Endothelial cell of umbilical vein (primary cell): ENCODE results near the gene RELL2. TPM values are rescaled to one million over a fixed set of nuclear protein-coding genes. Genes with fewer than 3 reads are reported as not detected.

Experiments
- BruUV-seq: library from RNA; stranded (reverse); fragments of 400-500 nt; replicated peaks from 2 replicates; lab custom pipeline; 2021; lab: Mats Ljungman, UMichigan
- CTCF ChIA-PET: fragments of 300-600, 350-600 bp; sonication (Branson Sonifier 250); formaldehyde crosslinking; loops from one replicate; lab custom pipeline; 2021; ENCODE audit warnings: antibody characterized with exemption, inconsistent platforms; lab: Charles Lee
- POLR2A ChIA-PET: fragments of 300-600, 350-600 bp; sonication (Branson Sonifier 250); formaldehyde crosslinking; loops from one replicate; lab custom pipeline; 2021; ENCODE audit warnings: antibody characterized with exemption, inconsistent platforms; lab: Charles Lee
- DNase-seq: peaks from one replicate; pipeline ENCODE4 v3.0.0-alpha.2; 2011; ENCODE audit warnings: low read depth, low spot score
- FAIRE-seq: peaks from 2 replicates; lab custom pipeline; 2011; peaks lifted over from hg19 to GRCh38; lab: Jason Lieb, UNC
- H2AFZ ChIP-seq: 2 replicates; pipeline ENCODE4 v1.6.0; 2012; ENCODE audit warnings: low read depth, low read length, control low read depth, inconsistent platforms
- H3K27ac ChIP-seq: 2 replicates; pipeline ENCODE4 v1.5.1; 2011; ENCODE audit warnings: low read depth, mild to moderate bottlenecking, control low read depth, low read length, moderate library complexity; ENCODE audit not compliant: insufficient read depth
- H3K27me3 ChIP-seq, 2 experiments: 2 replicates each; pipeline versions ENCODE4 v1.6.0 to v1.6.1; 2011; ENCODE audit warnings: low read length in 2 of 2, mixed read lengths in 1 of 2; ENCODE audit not compliant: control insufficient read depth in 2 of 2, insufficient read depth in 2 of 2
- H3K36me3 ChIP-seq, 2 experiments: 2 replicates in 1 of 2; 3 replicates in 1 of 2; pipeline ENCODE4 v1.5.1; 2011; ENCODE audit warnings: low read length in 2 of 2, mild to moderate bottlenecking in 1 of 2, moderate library complexity in 1 of 2; ENCODE audit not compliant: control insufficient read depth in 2 of 2, insufficient read depth in 2 of 2; ENCODE audit errors: extremely low read depth in 1 of 2
- H3K4me1 ChIP-seq: 3 replicates; pipeline ENCODE4 v1.5.1; 2011; ENCODE audit warnings: mild to moderate bottlenecking, low read length; ENCODE audit not compliant: control insufficient read depth, insufficient read depth; ENCODE audit errors: extremely low read depth
- H3K4me2 ChIP-seq: 2 replicates; pipeline ENCODE4 v1.6.1; 2011; ENCODE audit warnings: low read length, control low read depth, mixed read lengths; ENCODE audit not compliant: insufficient read depth
- H3K4me3 ChIP-seq, 3 experiments: fragments of 200-600 bp in 1 of 3; sonication (generic), shearing (Covaris generic) in 1 of 3; replicated peaks in 1 of 3; 2 replicates each; pipeline ENCODE4 v1.5.1; 2011 to 2016; ENCODE audit warnings: control low read depth in 3 of 3, low read length in 3 of 3, mild to moderate bottlenecking in 2 of 3, inconsistent platforms in 1 of 3, low read depth in 1 of 3, moderate library complexity in 1 of 3; ENCODE audit not compliant: insufficient read depth in 1 of 3
- H3K79me2 ChIP-seq: 2 replicates; pipeline ENCODE4 v1.6.0; 2012; ENCODE audit warnings: low read length, inconsistent platforms; ENCODE audit not compliant: control insufficient read depth, insufficient read depth
- H3K9ac ChIP-seq: replicated peaks from 2 replicates; pipeline ENCODE3; 2011; ENCODE audit warnings: low read length, control low read depth; ENCODE audit not compliant: insufficient read depth; ENCODE audit errors: extremely low read depth
- H3K9me1 ChIP-seq: replicated peaks from 3 replicates; pipeline ENCODE4 v1.6.0; 2011; ENCODE audit warnings: mild to moderate bottlenecking, low read length; ENCODE audit not compliant: control insufficient read depth, insufficient read depth; ENCODE audit errors: extremely low read depth
- H3K9me3 ChIP-seq: replicated peaks from 2 replicates; pipeline ENCODE4 v1.5.1; 2012; ENCODE audit warnings: low read length, inconsistent platforms; ENCODE audit not compliant: control insufficient read depth, insufficient read depth
- H4K20me1 ChIP-seq: replicated peaks from 2 replicates; pipeline ENCODE3; 2011; ENCODE audit warnings: mild to moderate bottlenecking, low read length; ENCODE audit not compliant: control insufficient read depth, insufficient read depth; ENCODE audit errors: extremely low read depth
- CTCF ChIP-seq, 2 donors: IDR thresholded peaks; 1 replicate in 1 of 2; 2 replicates in 1 of 2; pipeline ENCODE4 v1.5.1; 2011; ENCODE audit warnings: low read length in 2 of 2, mild to moderate bottlenecking in 2 of 2, moderate library complexity in 2 of 2, control low read depth in 1 of 2, inconsistent platforms in 1 of 2, low read depth in 1 of 2; ENCODE audit not compliant: insufficient read depth in 1 of 2; ENCODE audit errors: extremely low read depth in 1 of 2
- EZH2 ChIP-seq: IDR thresholded peaks from 2 replicates; pipeline ENCODE4 v1.6.1; 2012; ENCODE audit warnings: borderline replicate concordance, low read depth, mild to moderate bottlenecking, moderate library complexity, low read length, inconsistent platforms; ENCODE audit not compliant: severe bottlenecking
- FOS ChIP-seq: IDR thresholded peaks from 2 replicates; pipeline ENCODE4 v1.6.1; 2011; ENCODE audit warnings: mild to moderate bottlenecking, low read length, moderate library complexity, borderline replicate concordance; ENCODE audit not compliant: insufficient read depth
- GATA2 ChIP-seq: IDR thresholded peaks from 2 replicates; pipeline ENCODE4 v1.7.0; 2011; ENCODE audit warnings: low read depth, mild to moderate bottlenecking, moderate library complexity, mixed read lengths, low read length; ENCODE audit not compliant: insufficient read length, insufficient read depth
- JUN ChIP-seq: IDR thresholded peaks from 2 replicates; pipeline ENCODE4 v1.6.1; 2011; ENCODE audit warnings: borderline replicate concordance, low read depth; ENCODE audit not compliant: insufficient read length, insufficient read depth
- MYC ChIP-seq: IDR thresholded peaks from one replicate; pipeline ENCODE4 v1.6.1; 2011; ENCODE audit warnings: mild to moderate bottlenecking, low read depth, low read length
- POLR2A ChIP-seq: IDR thresholded peaks from 2 replicates; pipeline ENCODE4 v1.6.1; 2012; ENCODE audit warnings: low read depth, mild to moderate bottlenecking, control low read depth, low read length
- POLR2AphosphoS5 ChIP-seq: IDR thresholded peaks from 2 replicates; pipeline ENCODE4 v1.6.1; 2012; ENCODE audit warnings: low read depth, mild to moderate bottlenecking, control low read depth, low read length, moderate library complexity; ENCODE audit not compliant: insufficient read depth
- dilution Hi-C: fragments of 300-500 bp; cut with MboI; formaldehyde crosslinking; loops from one replicate; pipeline ENCODE4 v1.15.0; 2019; ENCODE audit warnings: low sequenced_read_pairs; ENCODE audit not compliant: extremely low pct_ligation_motif_present
- intact Hi-C: fragments of 100-400 bp; cut with micrococcal nuclease; formaldehyde crosslinking; loops from one replicate; pipeline ENCODE4 v1.10.0; 2022
- polyA plus RNA-seq, 4 experiments: library from polyadenylated mRNA; depleted of rRNA in 3 of 4; stranded (reverse) in 3 of 4; unstranded in 1 of 4; fragments of >200 nt; gene quantifications; 2 replicates each; pipeline versions ENCODE4 v1.2.1 to v1.2.3, GENCODE V29; 2011 to 2012; ENCODE audit warnings: missing spikeins in 1 of 4
- small RNA-seq: library from RNA; depleted of rRNA; stranded (forward); fragments of <200 nt; gene quantifications from one replicate; pipeline ENCODE3, GENCODE V24; 2012; ENCODE audit warnings: low replicate concordance, low read depth; ENCODE audit not compliant: insufficient read depth, insufficient read length
- total RNA-seq: library from RNA; stranded (reverse); gene quantifications from 2 replicates; pipeline ENCODE4 v1.2.3, GENCODE V29; 2021
- TF ChIP-seq, protein P1 (sequence below): IDR thresholded peaks from 2 replicates; pipeline ENCODE4 v1.6.1; 2011; ENCODE audit not compliant: insufficient read depth, insufficient read length

The RELL2 gene
- total and polyA plus RNA-seq, 2 donors (not counting 3 experiments of a cell fraction or from before 2014, with no cell fraction given), result 3.4 to 3.6 TPM

DNA sequence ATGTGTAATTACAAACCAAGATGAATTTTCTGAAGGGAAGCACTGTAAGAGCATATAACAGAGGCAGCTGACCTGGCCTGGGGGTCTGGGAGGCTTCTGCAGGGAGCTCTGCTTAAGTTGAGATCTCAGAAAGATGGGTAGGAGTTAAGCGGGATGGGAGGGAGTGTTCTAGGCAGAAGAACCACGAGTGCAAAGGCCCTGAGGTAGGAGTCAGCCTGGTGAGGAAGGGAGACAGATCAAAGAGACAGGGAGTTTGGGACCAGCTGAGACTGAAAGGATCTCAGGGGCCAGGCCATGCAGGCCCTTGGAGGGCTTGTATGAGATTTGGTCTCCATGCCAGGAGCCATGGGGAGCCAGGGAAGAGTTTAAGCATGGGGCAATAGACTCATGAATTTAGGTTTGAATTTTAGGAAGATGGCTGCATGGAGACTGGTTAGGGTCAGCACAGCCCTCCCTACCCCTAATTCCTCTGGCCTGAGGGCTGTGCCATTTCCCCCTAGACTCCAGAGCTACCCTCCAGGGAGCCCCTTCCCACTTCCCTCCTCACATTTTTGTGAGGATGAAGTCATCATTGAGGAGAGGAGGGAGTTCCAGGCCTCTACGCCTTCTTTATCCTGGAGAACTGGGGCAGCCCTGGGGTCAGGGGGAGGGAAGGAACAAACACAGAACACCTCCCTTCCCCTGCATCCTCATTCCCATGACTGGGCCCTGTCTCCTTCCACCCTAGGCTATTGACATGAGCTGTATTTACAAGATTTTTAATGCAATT is 50.0 kb downstream of the RELL2 start:
- DNase-seq (peak; percentile 21), FAIRE-seq (peak; percentile 24)
- peaks cover 33% of the 10 kb centered on the region for H3K4me1 ChIP-seq
- no peaks in the 10 kb centered on the region for H3K79me2 ChIP-seq
- ChIA-PET POLR2A (interaction anchor here (0.6 kb wide), 1 partner anchor 401 kb away, joined by 3 read pairs; no protein-coding TSS in a partner anchor), CTCF (interaction anchor here (1.2 to 2.8 kb wide), 4 partner anchors 22 to 274 kb away, joined by 4 to 10 read pairs (median 6); no protein-coding TSS in a partner anchor)
- TF ChIP-seq, protein P1, sequence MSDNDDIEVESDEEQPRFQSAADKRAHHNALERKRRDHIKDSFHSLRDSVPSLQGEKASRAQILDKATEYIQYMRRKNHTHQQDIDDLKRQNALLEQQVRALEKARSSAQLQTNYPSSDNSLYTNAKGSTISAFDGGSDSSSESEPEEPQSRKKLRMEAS, result no peak
- no peak for TF ChIP-seq EZH2
- TF ChIP-seq FOS, result no peak
- TF ChIP-seq GATA2, result no peak
- no peak for TF ChIP-seq MYC
- no peak for TF ChIP-seq CTCF (IDR thresholded peaks at IDR 0.05; ENCODE audit: extremely low read depth in 1 of 2, insufficient read depth in 1 of 2, low read depth in 1 of 2, low read length in 2 of 2)
- no peak for TF ChIP-seq POLR2A
- TF ChIP-seq JUN, result no peak
- no peak for TF ChIP-seq POLR2AphosphoS5
- no TSS peak for BruUV-seq
- no peaks in the 10 kb centered on the region for H4K20me1 ChIP-seq
- H3K4me2 ChIP-seq, result no peak overlapping the region
- H3K27me3 ChIP-seq, result no peaks in the 10 kb centered on the region
- H3K9me1 ChIP-seq, result no peaks in the 10 kb centered on the region
- intact Hi-C loops (no loop called here), dilution Hi-C loops (no loop called here)
- H3K27ac ChIP-seq, result no peak overlapping the region
- H2AFZ ChIP-seq, result peak overlapping the region; percentile 36
- H3K9ac ChIP-seq, result no peak overlapping the region
- H3K36me3 ChIP-seq, result no peaks in the 10 kb centered on the region
- no peaks in the 10 kb centered on the region for H3K9me3 ChIP-seq
- no peak overlapping the region for H3K4me3 ChIP-seq

Small RNAs within 50 kb of the gene (small RNA-seq; reads per million reads assigned to genes)
- not detected for gene RPS27AP10

Other genes starting within 250 kb of the RELL2 start
- 4.4 and 6.5 TPM in 2 replicates for gene PCDHGB4, start 249.3 kb upstream of the RELL2 start, total RNA-seq
- 6.9 and 8.1 TPM in 2 replicates for gene PCDHGB4, start 249.3 kb upstream of the RELL2 start, polyA plus RNA-seq
- 0.53 and 0.95 TPM in 2 replicates for gene PCDHGA8, start 244.4 kb upstream of the RELL2 start, total RNA-seq
- gene PCDHGA8, start 244.4 kb upstream of the RELL2 start, polyA plus RNA-seq, result 0.43 and 0.44 TPM in 2 replicates
- gene PCDHGB5, start 239.1 kb upstream of the RELL2 start, total RNA-seq, result 11.4 and 14.4 TPM in 2 replicates
- 7.9 and 10.1 TPM in 2 replicates for gene PCDHGB5, start 239.1 kb upstream of the RELL2 start, polyA plus RNA-seq
- gene PCDHGA9, start 234.2 kb upstream of the RELL2 start, total RNA-seq, result 3.5 and 3.9 TPM in 2 replicates
- gene PCDHGA9, start 234.2 kb upstream of the RELL2 start, polyA plus RNA-seq, result 1.1 and 1.2 TPM in 2 replicates
- gene PCDHGB6, start 229.0 kb upstream of the RELL2 start, total RNA-seq, result 4.8 and 4.9 TPM in 2 replicates
- gene PCDHGB6, start 229.0 kb upstream of the RELL2 start, polyA plus RNA-seq, result 2.2 and 2.3 TPM in 2 replicates
- gene PCDHGA10, start 224.0 kb upstream of the RELL2 start, total RNA-seq, result 4.4 and 5.8 TPM in 2 replicates
- 3.6 and 3.7 TPM in 2 replicates for gene PCDHGA10, start 224.0 kb upstream of the RELL2 start, polyA plus RNA-seq
- gene PCDHGB7, start 219.3 kb upstream of the RELL2 start, total RNA-seq, result 12.6 and 13.0 TPM in 2 replicates
- gene PCDHGB7, start 219.3 kb upstream of the RELL2 start, polyA plus RNA-seq, result 6.5 and 6.9 TPM in 2 replicates
- gene PCDHGA11, start 215.9 kb upstream of the RELL2 start, total RNA-seq, result 10.3 and 11.5 TPM in 2 replicates
- 8.0 and 8.1 TPM in 2 replicates for gene PCDHGA11, start 215.9 kb upstream of the RELL2 start, polyA plus RNA-seq
- 7.6 and 9.9 TPM in 2 replicates for gene PCDHGA12, start 206.5 kb upstream of the RELL2 start, total RNA-seq
- gene PCDHGA12, start 206.5 kb upstream of the RELL2 start, polyA plus RNA-seq, result 3.2 and 4.2 TPM in 2 replicates
- gene PCDHGC3, start 161.0 kb upstream of the RELL2 start, total RNA-seq, result 25.4 and 36.1 TPM in 2 replicates
- gene PCDHGC3, start 161.0 kb upstream of the RELL2 start, polyA plus RNA-seq, result 9.2 and 14.9 TPM in 2 replicates
- 0.90 and 2.1 TPM in 2 replicates for gene PCDHGC4, start 152.0 kb upstream of the RELL2 start, total RNA-seq
- gene PCDHGC4, start 152.0 kb upstream of the RELL2 start, polyA plus RNA-seq, result 0.25 and 0.32 TPM in 2 replicates
- 0.60 and 1.2 TPM in 2 replicates for gene PCDHGC5, start 147.9 kb upstream of the RELL2 start, total RNA-seq
- gene PCDHGC5, start 147.9 kb upstream of the RELL2 start, polyA plus RNA-seq, result 0.21 and 0.48 TPM in 2 replicates
- gene DIAPH1, start 18.0 kb upstream of the RELL2 start, total RNA-seq, result 103 and 105 TPM in 2 replicates
- gene DIAPH1, start 18.0 kb upstream of the RELL2 start, polyA plus RNA-seq, result 59.2 and 68.6 TPM in 2 replicates
- gene HDAC3, start 148 bp upstream of the RELL2 start, total RNA-seq, result 58.5 and 60.2 TPM in 2 replicates
- 74.7 and 75.5 TPM in 2 replicates for gene HDAC3, start 148 bp upstream of the RELL2 start, polyA plus RNA-seq
- gene FCHSD1, start 14.4 kb downstream of the RELL2 start, total RNA-seq, result 37.0 and 37.1 TPM in 2 replicates
- 34.8 and 35.1 TPM in 2 replicates for gene FCHSD1, start 14.4 kb downstream of the RELL2 start, polyA plus RNA-seq
- gene ARAP3, start 45.2 kb downstream of the RELL2 start, total RNA-seq, result 136 and 142 TPM in 2 replicates
- gene ARAP3, start 45.2 kb downstream of the RELL2 start, polyA plus RNA-seq, result 60.6 and 62.1 TPM in 2 replicates
- 136 and 170 TPM in 2 replicates for gene PCDH1, start 241.4 kb downstream of the RELL2 start, total RNA-seq
- gene PCDH1, start 241.4 kb downstream of the RELL2 start, polyA plus RNA-seq, result 113 and 124 TPM in 2 replicates